Measurements from ENCODE around the gene LLGL1. TPM values are rescaled to one million over a fixed set of nuclear protein-coding genes. Genes with fewer than 3 reads are reported as not detected.
A peak's percentile ranks its signal among the peaks of the same experiment; 100 is the strongest.

The LLGL1 gene
- polyA plus RNA-seq, 3 donors: 0.52 to 10.8 (median 0.76) TPM

DNA sequence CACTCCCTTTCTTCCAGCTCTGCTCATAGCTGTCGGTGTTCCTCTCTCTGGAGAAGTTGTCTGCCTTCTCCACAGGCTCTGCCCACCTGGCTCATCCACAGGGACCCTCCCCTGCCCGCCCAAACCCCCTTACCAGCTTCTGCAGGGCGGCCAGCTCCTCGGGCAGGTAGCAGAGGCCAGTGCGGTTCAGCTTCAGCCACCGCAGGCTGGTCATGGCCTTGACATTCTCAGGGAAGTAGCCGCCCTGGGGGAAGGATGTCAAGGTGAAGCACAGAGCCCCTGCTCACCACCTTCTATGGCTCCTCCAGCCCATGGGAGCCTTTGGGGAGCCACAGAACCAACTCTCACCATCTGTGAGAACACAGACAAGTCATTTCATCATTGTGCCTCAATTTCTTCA is 31.3 kb downstream of the LLGL1 start:
- Histone ChIP-seq H4K20me1 (ENCODE audit: insufficient read depth, low read length) (peaks cover 64% of the 10 kb centered on the region), H3K9ac (ENCODE audit: insufficient read depth, low read length, poor library complexity, severe bottlenecking) (no peak overlapping the region), H3K4me2 (replicated peaks; ENCODE audit: extremely low read depth, low read length, poor library complexity, severe bottlenecking) (peak overlapping the region; percentile 92), H3K27ac (ENCODE audit: low read depth in 1 of 2, low read length in 2 of 2) (peak overlapping the region in 1 of 2 donors; percentile 95), H3K27me3 (ENCODE audit: control insufficient read depth in 2 of 2, insufficient read depth in 2 of 2, low read length in 2 of 2) (no peaks in the 10 kb centered on the region), H2AFZ (ENCODE audit: insufficient read depth, low read depth, low read length, poor library complexity, severe bottlenecking) (no peak overlapping the region), H3K79me2 (ENCODE audit: insufficient read depth, low read length) (peaks cover 45% of the 10 kb centered on the region), H3K4me1 (ENCODE audit: control insufficient read depth in 1 of 2, insufficient read depth in 2 of 2, low read length in 2 of 2) (peaks cover 35 to 46% of the 10 kb centered on the region in 2 donors), H3K36me3 (replicated peaks in 1 of 2; ENCODE audit: control insufficient read depth in 1 of 2, insufficient read depth in 2 of 2, low read length in 2 of 2) (peaks cover 49 to 51% of the 10 kb centered on the region in 2 donors), H3K4me3 (replicated peaks in 1 of 3; ENCODE audit: low read depth in 2 of 3, low read length in 3 of 3) (peak overlapping the region in 1 of 3 experiments; percentile 82), H3K9me3 (replicated peaks in 1 of 2; ENCODE audit: control insufficient read depth in 1 of 2, insufficient read depth in 1 of 2, low read length in 2 of 2) (no peaks in the 10 kb centered on the region)
- H3K27me3 Mint-ChIP-seq (ENCODE audit: low read depth in 3 of 3): peaks cover 0 to 2% (median 0%) of the 10 kb centered on the region in 3 donors
- DNase-seq: no peak
- intact Hi-C loops (cut with micrococcal nuclease): loop anchor here in 1 of 2 donors (5.0 kb wide), 1 partner anchor 41 kb away; no protein-coding TSS in a partner anchor
- peaks cover 31% of the 10 kb centered on the region for H3K4me1 Mint-ChIP-seq
- H3K9me3 Mint-ChIP-seq: no peaks in the 10 kb centered on the region
- TF ChIP-seq, protein P1, sequence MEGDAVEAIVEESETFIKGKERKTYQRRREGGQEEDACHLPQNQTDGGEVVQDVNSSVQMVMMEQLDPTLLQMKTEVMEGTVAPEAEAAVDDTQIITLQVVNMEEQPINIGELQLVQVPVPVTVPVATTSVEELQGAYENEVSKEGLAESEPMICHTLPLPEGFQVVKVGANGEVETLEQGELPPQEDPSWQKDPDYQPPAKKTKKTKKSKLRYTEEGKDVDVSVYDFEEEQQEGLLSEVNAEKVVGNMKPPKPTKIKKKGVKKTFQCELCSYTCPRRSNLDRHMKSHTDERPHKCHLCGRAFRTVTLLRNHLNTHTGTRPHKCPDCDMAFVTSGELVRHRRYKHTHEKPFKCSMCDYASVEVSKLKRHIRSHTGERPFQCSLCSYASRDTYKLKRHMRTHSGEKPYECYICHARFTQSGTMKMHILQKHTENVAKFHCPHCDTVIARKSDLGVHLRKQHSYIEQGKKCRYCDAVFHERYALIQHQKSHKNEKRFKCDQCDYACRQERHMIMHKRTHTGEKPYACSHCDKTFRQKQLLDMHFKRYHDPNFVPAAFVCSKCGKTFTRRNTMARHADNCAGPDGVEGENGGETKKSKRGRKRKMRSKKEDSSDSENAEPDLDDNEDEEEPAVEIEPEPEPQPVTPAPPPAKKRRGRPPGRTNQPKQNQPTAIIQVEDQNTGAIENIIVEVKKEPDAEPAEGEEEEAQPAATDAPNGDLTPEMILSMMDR (IDR thresholded peaks at IDR 0.05): no peak
- 91% methylated on average over 1 of the region's 7 CpGs for WGBS (ENCODE audit: insufficient coverage)
- peak overlapping the region; percentile 31 to 100 (median 99) for H3K27ac Mint-ChIP-seq
- H3K36me3 Mint-ChIP-seq: peaks cover 46 to 54% of the 10 kb centered on the region in 2 donors
- peak overlapping the region; percentile 60 to 95 for H3K4me3 Mint-ChIP-seq

DNA sequence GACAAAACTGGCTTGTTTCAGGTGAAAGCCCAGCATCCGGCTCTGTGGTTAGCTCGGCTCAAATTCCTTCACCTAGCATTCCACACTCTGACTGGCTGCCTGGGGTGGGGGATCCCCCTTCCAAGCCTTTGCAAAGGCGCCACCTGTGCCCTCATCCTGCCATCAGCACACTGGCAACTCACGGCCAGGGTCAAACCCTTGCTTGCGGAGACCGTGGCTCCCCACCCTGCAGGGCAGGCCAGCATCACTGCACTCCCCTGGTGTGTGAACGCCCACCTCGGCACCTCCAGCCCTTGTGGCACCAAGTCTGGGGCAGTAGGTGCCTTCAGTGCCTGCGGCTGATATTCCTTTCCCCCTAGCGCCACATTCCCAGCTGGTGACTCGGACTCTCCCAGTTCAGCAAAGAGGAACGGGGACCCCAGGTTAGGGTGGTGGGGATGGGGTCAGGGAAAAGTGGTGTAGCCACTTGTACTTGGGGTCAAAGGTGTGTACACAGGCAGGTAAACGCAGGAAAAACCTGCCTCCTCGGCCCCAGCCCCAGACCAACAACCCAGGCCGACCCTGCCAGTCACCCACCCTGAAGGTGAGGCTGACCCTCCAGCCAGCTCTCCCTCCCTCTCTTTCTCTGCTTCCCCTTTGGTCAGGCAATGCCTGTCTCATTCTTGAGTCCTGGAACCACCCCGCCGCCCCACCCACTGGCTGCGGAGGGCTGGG is 32.0 kb downstream of the LLGL1 start:
- DNase-seq: peak in 2 of 3 donors; percentile 65 to 67
- TF ChIP-seq, protein P1 (IDR thresholded peaks at IDR 0.05): no peak
- Histone ChIP-seq H3K36me3 (replicated peaks in 1 of 2; ENCODE audit: control insufficient read depth in 1 of 2, insufficient read depth in 2 of 2, low read length in 2 of 2) (peaks cover 43 to 44% of the 10 kb centered on the region in 2 donors), H3K27ac (ENCODE audit: low read depth in 1 of 2, low read length in 2 of 2) (peak overlapping the region; percentile 90 to 95), H3K9ac (ENCODE audit: insufficient read depth, low read length, poor library complexity, severe bottlenecking) (peak overlapping the region; percentile 99), H3K4me2 (replicated peaks; ENCODE audit: extremely low read depth, low read length, poor library complexity, severe bottlenecking) (peak overlapping the region; percentile 92), H3K79me2 (ENCODE audit: insufficient read depth, low read length) (peaks cover 46% of the 10 kb centered on the region), H3K27me3 (ENCODE audit: control insufficient read depth in 2 of 2, insufficient read depth in 2 of 2, low read length in 2 of 2) (no peaks in the 10 kb centered on the region), H3K9me3 (replicated peaks in 1 of 2; ENCODE audit: control insufficient read depth in 1 of 2, insufficient read depth in 1 of 2, low read length in 2 of 2) (no peaks in the 10 kb centered on the region), H2AFZ (ENCODE audit: insufficient read depth, low read depth, low read length, poor library complexity, severe bottlenecking) (peak overlapping the region; percentile 93), H4K20me1 (ENCODE audit: insufficient read depth, low read length) (peaks cover 58% of the 10 kb centered on the region), H3K4me3 (replicated peaks in 1 of 3; ENCODE audit: low read depth in 2 of 3, low read length in 3 of 3) (peak overlapping the region; percentile 78 to 82 (median 81)), H3K4me1 (ENCODE audit: control insufficient read depth in 1 of 2, insufficient read depth in 2 of 2, low read length in 2 of 2) (peaks cover 39 to 50% of the 10 kb centered on the region in 2 donors)
- Mint-ChIP-seq H3K9me3 (no peaks in the 10 kb centered on the region), H3K27ac (peak overlapping the region; percentile 99 to 100 (median 99)), H3K27me3 (ENCODE audit: low read depth in 3 of 3) (peaks cover 0 to 2% (median 0%) of the 10 kb centered on the region in 3 donors), H3K36me3 (peaks cover 41 to 48% of the 10 kb centered on the region in 2 donors), H3K4me1 (peaks cover 35% of the 10 kb centered on the region), H3K4me3 (peak overlapping the region; percentile 95 to 98)
- 26% methylated on average over 14 of the region's 18 CpGs for WGBS (ENCODE audit: insufficient coverage)
- intact Hi-C loops (cut with micrococcal nuclease): loop anchor here in 1 of 2 donors (5.0 kb wide), 1 partner anchor 40 kb away; no protein-coding TSS in a partner anchor
